Cardiac fibroblast (primary cell): ENCODE results near the gene MRPL55.
A peak's percentile ranks its signal among the peaks of the same experiment; 100 is the strongest.

ENCODE experiments used
- DNase-seq, 2 donors: peaks; one replicate each; pipeline versions ENCODE4 v3.0.0 to v3.0.0-alpha.2; 2010; ENCODE audit warnings: low read depth in 2 of 2
- H3K4me3 ChIP-seq, 2 donors: replicated peaks in 1 of 2; 1 replicate in 1 of 2; 2 replicates in 1 of 2; pipeline ENCODE4 v1.5.1; 2011; ENCODE audit warnings: low read depth in 2 of 2, low read length in 2 of 2, mild to moderate bottlenecking in 2 of 2, moderate library complexity in 1 of 2
- TF ChIP-seq, protein P1 (sequence below): IDR thresholded peaks from one replicate; pipeline ENCODE4 v1.5.1; 2011; ENCODE audit warnings: low read depth, mild to moderate bottlenecking, low read length, inconsistent platforms

Gene MRPL55

DNA sequence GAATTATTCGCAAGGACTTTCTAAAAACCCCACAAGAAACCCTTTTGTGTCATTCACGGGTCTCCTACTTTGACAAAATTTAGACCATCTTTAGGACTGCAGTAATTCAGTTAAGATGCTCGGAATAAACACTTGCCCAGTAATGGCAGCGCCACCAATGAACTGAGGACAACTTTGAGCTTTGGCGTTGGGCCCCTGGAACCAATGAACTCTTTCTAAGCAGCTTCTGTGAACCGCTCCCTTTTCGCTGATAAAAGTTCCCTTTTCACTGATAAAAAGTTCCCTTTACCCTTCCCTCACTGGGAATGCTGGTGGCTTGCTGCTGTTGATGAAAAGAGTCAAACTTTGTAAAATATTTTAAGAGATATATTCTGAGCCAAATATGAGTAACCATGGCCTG is 1.5 kb upstream of the MRPL55 start:
- TF ChIP-seq, protein P1, sequence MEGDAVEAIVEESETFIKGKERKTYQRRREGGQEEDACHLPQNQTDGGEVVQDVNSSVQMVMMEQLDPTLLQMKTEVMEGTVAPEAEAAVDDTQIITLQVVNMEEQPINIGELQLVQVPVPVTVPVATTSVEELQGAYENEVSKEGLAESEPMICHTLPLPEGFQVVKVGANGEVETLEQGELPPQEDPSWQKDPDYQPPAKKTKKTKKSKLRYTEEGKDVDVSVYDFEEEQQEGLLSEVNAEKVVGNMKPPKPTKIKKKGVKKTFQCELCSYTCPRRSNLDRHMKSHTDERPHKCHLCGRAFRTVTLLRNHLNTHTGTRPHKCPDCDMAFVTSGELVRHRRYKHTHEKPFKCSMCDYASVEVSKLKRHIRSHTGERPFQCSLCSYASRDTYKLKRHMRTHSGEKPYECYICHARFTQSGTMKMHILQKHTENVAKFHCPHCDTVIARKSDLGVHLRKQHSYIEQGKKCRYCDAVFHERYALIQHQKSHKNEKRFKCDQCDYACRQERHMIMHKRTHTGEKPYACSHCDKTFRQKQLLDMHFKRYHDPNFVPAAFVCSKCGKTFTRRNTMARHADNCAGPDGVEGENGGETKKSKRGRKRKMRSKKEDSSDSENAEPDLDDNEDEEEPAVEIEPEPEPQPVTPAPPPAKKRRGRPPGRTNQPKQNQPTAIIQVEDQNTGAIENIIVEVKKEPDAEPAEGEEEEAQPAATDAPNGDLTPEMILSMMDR, result no peak
- no peak overlapping the region for H3K4me3 ChIP-seq

DNA sequence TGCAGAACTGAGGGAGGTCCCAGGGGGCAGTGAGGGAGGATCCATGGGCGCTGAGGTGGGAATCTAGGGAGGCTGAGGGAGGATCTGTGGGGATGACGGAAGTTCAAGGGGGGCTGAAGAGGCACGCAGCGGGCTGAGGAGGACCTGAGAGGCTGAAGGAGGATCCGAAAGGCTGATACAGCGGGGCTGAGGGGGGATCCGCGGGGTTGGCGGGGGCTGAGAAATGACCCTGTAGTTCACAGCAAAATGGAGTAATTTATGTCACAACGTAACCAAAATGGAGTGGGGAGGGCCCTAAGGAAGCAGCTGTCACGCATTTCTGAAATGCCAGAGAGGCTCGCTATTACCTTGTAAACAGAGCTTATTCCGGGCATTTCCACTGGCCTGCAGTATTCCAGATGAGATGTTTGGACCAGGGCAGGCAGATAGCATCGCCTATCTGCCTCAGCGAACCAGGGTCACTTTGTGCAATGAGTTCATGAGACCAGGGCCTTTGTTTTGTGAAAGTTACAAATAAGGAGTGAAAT is 926 bp upstream of the MRPL55 start:
- TF ChIP-seq, protein P1, result no peak
- H3K4me3 ChIP-seq, result peak overlapping the region; percentile 98 to 99
- peak; percentile 41 to 51 for DNase-seq

More for the DNA sequence above, 1.5 kb upstream of the MRPL55 start:
- no peak for DNase-seq

DNA sequence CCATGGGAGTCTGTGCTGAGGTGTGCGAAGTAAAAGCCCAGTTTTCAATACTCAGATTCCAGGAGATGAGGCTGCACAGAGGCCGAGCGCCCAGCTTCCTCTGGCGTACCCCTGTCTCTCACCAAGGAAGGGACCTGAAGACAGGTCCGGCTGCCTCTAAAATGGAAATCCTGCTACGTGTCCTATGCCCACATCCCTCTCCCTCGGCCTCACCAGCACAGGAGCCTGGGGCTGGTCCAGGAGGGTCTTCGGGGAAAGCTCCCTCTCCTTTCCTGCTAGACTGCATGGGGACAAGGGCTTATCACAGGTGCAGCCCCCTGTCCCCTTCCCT is 392 bp downstream of the MRPL55 start:
- DNase-seq, result no peak
- TF ChIP-seq, protein P1, result no peak
- H3K4me3 ChIP-seq, result peak overlapping the region; percentile 98 to 99

DNA sequence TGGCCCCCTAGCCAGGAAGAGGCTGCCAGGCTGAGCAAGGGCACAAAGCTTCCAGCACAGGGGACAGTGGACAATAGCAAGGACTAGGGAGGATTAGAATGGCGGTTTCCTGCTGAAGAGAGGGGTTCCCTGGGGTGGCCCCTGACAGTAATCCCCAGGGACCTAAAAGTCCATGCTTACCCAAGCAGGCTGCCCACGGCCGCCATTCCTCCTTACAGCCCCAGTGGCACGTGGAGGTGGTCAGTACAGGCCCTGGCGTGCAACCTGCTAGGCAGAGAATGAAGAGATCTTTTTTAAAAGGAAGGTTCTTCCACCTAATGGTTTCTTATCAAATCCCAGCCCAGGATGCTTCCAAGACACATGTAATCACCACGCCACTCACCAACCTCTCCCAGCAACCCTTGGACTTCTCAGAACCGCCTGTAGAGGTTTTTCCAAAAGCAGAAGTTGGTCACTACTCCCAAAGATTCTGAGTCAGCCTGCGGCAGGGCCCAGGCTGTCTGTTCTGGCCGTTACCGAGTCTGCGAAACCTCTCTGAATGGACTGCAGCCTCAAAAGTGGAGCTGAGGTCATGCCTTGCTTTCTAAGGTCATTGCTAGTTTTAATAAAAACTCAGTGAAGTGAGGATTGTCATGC is 926 bp downstream of the MRPL55 start:
- DNase-seq, result no peak
- peak overlapping the region; percentile 98 to 99 for H3K4me3 ChIP-seq
- TF ChIP-seq, protein P1, result no peak

DNA sequence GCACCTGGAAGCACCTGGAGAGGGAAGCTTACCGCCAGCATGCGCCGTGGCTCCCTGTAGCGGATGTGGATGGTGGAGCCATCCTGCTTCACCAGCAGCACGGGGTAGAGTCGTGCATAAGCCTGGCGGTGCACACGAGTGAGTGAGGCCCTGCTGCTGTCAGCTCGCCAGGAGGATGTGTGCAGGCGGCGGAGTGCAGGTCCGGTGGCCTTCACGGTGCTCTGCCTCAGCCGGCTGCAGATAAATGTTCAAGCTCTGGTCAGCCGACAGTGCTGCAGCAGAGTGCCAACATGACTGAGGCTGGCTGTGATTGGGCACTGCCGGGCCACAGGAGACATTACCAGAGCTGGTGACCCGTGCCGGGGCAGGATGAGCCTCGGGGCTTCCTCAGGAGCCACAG is 1.5 kb downstream of the MRPL55 start:
- no peak overlapping the region for H3K4me3 ChIP-seq
- TF ChIP-seq, protein P1, result no peak
- DNase-seq, result no peak

DNA sequence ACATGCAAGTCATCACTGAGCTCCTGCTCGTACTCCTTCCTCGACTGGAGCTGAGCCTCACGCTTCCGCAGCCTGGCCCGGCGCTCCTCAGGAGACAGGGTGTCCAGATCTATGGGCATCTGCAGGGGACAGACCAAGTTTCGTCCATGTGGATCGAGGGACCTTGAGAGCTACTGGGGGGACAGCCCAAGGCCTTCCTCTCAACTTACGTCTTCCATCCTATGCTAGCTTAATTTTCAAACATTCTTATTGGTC is 2.4 kb downstream of the MRPL55 start:
- H3K4me3 ChIP-seq, result no peak overlapping the region
- TF ChIP-seq, protein P1, result no peak
- no peak for DNase-seq
